RKO (cell line): Measurements from ENCODE around the gene HS3ST1.
"Not testable (repeated sequence)": the region's sequence is repeated elsewhere in the genome, so short reads cannot be mapped to it uniquely, and the experiment has no call there.

ENCODE experiments used
- DNase-seq: peaks from one replicate; pipeline ENCODE4 v3.0.0-alpha.2; 2016; ENCODE audit warnings: low spot score

The HS3ST1 gene

GRCh38 chr4:11399461-11399971 lies 29.2 kb downstream of the HS3ST1 start:
- no peak for DNase-seq

- DNase-seq: no peak
These were observed 30.7 kb downstream of the HS3ST1 start for GRCh38 chr4:11397819-11398610.

DNA sequence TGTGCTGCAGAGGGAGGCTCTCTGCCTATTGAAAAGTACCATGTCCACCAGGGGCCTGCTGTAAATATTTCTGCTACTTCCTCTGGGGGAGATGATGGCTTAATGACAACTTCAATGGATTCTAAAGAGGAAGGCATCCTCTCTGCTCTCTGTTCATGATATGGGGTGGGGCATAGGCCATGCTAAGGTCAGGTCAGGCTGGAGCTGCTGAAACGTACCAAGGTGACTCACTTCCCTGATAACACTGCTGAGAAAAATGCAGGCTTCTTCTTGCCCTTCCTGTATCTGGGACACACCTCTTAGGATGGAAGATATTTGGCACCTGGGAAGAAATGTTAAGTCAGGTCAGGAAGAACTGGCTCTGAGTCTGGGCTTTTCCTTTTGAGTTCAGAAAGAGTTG lies 31.5 kb downstream of the HS3ST1 start:
- no peak for DNase-seq

DNA sequence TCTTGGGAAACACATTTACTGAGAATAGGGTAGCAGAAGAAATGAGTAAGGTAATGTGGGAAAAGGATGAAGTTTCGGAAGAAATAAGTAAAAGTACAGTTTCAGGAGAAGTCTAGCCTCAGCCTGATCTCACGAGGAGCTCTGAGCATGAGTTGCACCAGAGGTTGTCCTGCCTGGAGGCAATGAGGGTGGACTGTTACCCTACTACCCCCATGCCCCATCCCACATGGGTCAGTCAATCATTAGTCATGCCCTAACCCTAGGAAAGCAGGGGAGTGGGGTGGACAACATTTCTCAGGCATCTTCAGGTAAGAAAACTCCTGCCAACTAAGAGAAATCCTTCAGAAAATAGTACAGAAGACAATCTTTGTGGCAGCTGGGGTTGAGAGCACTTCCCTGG lies 35.1 kb downstream of the HS3ST1 start:
- no peak for DNase-seq

DNA sequence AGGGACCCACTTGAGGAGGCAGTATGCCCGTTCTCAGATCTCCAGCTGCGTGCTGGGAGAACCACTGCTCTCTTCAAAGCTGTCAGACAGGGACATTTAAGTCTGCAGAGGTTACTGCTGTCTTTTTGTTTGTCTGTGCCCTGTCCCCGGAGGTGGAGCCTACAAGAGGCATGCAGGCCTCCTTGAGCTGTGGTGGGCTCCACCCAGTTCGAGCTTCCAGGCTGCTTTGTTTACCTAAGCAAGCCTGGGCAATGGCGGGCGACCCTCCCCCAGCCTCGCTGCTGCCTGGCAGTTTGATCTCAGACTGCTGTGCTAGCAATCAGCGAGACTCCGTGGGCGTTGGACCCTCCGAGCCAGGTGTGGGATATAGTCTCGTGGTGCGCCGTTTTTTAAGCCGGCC lies 44.6 kb downstream of the HS3ST1 start:
- not testable (repeated sequence) for DNase-seq

- no peak for DNase-seq
These were observed 52.1 kb downstream of the HS3ST1 start for GRCh38 chr4:11376571-11376970.

DNA sequence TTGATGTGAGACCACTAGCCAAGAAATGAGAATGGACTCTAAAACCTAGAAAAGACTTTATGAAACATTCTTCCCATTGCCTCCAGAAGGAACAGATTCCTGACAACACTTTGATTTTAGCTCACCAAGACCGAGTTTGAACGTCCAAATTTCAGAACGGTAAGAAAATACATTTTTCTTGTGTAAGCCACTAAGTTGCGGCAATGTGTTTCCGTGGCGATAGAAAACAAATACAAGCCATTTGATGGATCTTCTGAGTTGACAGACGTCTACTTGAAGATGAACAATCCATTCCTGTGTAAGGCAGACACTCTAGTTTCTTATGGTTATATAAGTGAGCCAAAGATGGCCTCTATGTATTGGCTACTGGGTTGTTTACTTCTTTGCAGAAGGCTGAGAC lies 52.5 kb downstream of the HS3ST1 start:
- DNase-seq: no peak

DNA sequence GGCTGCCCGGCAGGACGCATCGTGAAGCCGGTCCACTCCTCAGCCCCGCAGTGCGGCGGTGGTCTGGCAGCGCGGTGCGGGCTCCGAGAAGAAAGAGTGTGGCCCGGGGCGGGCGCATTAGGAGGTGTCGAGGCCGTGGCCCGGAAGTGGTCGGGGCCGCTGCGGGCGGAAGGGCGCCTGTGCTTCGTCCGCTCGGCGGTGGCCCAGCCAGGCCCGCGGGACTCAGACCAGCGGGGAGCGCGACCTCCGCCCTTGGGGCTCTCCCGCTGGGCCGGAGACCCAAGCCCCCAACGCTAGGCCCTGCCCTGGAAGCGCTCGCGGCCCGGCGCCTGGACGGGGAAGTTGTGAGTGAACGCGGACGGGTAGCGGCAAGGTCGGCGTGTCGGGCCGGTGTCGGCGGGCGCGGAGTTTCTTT lies 60.0 kb downstream of the HS3ST1 start:
- no peak for DNase-seq

GRCh38 chr4:11367371-11367770 lies 61.3 kb downstream of the HS3ST1 start:
- no peak for DNase-seq

GRCh38 chr4:11366859-11367258 lies 61.8 kb downstream of the HS3ST1 start:
- DNase-seq: no peak

GRCh38 chr4:11365039-11365438 lies 63.7 kb downstream of the HS3ST1 start:
- no peak for DNase-seq

DNA sequence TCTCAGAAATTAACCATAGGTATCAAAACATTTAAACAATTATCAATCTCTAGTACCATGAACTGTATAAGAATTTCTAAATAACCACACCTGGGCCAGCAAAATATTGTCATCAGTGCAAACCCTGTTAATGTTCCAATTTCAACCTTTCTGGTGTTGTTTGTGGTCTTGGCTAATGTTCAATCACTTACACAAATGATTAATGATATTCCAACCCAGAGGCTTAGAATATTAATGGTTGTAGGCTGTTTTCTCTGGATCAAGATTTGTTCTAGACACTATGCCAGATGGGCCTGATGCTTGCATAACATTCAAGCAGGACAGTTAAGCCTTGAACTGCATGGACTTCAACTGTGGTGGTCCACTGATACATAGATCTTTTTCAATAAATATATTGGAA lies 69.1 kb downstream of the HS3ST1 start:
- no peak for DNase-seq

- DNase-seq: no peak
These were observed 73.5 kb downstream of the HS3ST1 start for GRCh38 chr4:11355226-11355625.

DNA sequence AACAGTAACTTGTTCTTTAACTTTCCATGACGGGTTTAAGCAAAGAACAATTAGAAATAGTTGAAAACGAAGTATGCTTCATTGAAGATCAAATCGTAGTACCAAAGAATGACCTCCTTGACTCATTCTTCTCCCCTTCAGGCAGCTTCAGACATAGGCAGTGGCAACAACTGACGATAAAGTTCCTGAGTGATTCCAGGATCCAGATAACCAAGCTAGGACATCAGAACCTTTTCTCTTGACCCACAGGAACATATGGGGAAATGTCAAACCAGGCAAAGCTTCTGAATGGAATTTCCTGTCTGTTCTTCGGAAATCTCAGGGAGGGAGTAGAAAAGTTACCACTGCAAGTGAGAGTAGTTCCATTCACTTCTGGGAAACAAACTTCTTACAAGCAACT lies 74.2 kb downstream of the HS3ST1 start:
- no peak for DNase-seq

GRCh38 chr4:11348449-11349088 lies 80.1 kb downstream of the HS3ST1 start:
- no peak for DNase-seq

- DNase-seq: no peak
These were observed 83.8 kb downstream of the HS3ST1 start for GRCh38 chr4:11344916-11345315.

- no peak for DNase-seq
These were observed 85.2 kb downstream of the HS3ST1 start for GRCh38 chr4:11343536-11343935.
